Posterior cingulate gyrus (tissue), 11 donors: ENCODE results near the gene SPATA21.

ENCODE experiments used
- DNase-seq, 10 donors: peaks; one replicate each; pipeline versions ENCODE4 v3.0.0 to v3.0.0-alpha.2; 2020 to 2021; ENCODE audit warnings: mixed read lengths in 3 of 10
- intact Hi-C: fragments of 100-400 bp; cut with DNase I; formaldehyde crosslinking; loops from one replicate; pipeline ENCODE4 v1.15.1; 2023

Gene SPATA21

DNA sequence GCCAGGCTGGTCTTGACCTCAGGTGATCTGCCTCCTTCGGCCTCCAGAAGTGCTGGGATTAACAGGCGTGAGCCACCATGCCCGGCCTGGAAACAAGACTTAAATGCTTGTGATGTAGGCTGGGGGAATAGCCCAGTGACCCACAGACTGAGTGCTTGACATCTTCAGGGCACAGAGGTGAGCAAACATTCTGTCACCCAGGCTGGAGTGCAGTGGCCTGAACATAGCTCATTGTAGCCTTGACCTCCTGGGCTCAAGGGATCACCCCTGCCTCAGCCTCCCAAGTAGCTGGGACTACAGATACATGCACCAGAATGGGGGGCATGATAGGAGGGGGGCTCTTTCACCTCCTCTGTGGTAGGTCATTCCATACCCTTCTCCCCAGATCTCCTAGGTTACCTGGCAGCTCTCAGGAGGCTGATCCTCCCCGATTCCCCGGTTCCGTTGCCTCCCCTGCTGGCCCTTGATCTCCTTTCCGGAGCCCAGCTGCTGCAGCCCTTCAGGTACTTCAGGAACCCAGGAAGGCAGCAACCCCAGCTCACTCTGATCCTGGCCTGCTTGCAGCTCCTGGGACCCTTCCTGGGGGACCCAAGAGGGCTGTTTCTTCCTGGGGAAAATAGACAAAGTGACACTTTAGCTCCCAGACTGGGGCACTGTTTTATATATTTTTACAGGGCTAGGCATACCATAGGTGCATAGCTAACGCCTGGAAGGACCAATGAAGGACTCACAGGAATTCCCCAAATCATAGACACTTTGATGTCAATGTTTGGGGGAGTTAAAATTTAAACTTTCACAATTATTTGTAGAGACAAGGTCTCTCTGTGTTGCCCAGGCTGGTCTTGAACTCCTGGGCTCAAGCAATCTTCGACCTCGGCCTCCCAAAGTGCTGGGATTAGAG is 11.8 kb downstream of the SPATA21 start:
- DNase-seq = no peak
- intact Hi-C loops = no loop called here

DNA sequence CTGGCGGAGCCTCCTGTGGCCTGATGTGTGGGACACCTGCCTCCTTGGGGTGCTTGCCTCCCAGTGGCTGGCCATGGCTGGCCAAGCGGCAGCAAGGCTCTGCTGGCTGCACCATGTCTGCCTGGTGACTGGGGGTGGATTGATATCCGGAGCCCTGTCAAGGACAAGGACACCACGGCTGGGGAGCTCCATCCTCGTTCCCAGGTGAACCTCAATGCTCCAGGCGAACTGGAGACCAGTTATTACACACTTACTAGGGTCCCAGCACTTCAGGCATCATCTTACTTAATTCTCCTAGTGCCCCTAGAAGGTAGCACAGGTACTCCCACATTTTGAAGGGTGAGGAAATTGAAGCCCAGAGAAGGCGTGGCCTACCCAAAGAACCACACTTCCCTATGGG is 15.2 kb downstream of the SPATA21 start:
- intact Hi-C loops = no loop called here

GRCh38 chr1:16421201-16421600 is 16.0 kb downstream of the SPATA21 start:
- intact Hi-C loops = no loop called here
- DNase-seq = no peak

More for the DNA sequence above, 15.2 kb downstream of the SPATA21 start:
- no peak for DNase-seq

- no peak for DNase-seq
- intact Hi-C loops = no loop called here
These were observed 16.7 kb downstream of the SPATA21 start for GRCh38 chr1:16420424-16421118.

DNA sequence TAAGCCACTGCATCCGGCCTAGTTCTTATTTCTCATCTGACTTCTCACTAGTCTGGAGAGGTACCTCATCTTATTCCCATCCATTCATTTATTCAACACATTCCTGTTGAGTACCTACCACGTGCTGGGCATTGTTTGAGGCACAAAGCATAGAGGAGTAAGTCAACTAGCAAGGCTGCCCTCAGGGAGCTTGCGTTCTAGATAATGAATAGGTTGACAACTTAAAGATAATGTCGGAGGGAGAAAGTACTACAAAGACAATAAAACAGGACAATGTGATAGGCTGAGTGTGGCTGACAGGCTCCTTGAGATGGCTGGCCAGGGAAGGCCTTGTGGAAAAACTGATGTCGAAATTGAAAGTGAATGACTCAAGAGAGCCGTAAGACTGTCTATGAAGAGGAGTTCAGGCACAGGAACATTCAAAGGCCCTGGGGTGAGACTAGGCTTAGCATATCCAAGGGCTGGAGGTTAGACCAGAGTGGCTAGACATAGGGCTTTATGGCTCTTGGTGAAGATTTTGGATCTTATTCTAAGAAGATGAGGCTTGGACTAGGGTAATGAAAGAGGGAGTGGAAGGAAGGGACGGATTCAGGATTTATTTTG is 18.3 kb downstream of the SPATA21 start:
- DNase-seq = no peak
- intact Hi-C loops = no loop called here

DNA sequence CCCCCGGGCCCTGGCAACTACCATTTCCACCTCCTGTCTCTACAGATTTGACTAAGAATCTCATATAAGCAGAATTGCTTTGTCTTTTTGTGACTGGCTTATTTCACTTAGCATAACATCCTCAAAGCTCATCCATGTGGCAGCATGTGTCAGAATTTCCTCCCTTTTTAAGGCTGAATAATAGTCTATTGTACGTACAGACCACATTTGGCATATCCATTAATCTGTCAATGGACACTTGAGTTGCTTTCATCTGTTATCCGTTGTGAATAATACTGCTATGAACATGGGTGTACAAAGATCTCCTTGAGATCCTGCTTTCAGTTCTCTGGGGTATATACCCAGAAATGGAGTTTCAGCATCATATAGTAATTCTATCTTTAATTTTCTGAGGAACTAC is 24.0 kb downstream of the SPATA21 start:
- DNase-seq = no peak
- intact Hi-C loops = no loop called here

GRCh38 chr1:16410803-16411202 is 26.4 kb downstream of the SPATA21 start:
- intact Hi-C loops = no loop called here
- no peak for DNase-seq

GRCh38 chr1:16409536-16410152 is 27.6 kb downstream of the SPATA21 start:
- intact Hi-C loops = no loop called here
- DNase-seq = no peak

DNA sequence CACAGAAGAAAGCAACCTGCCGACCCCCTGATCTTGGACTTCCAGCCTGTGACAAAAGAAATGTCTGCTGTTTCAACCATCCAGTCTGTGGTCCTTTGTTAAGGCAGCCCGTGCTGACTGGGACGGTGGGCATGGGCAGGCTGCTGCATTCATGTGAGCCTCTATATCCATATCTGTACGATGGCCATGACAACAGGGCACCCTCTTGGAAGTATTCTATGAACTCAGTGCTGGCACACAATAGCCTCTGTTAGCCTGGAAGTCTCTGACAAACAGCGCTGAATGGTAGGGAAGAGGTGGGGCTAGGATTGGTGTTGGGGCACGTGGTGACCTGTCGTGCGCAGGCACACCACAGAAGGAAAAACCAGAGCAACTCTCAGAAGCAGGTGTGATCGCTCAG is 30.4 kb downstream of the SPATA21 start:
- no peak for DNase-seq
- intact Hi-C loops = no loop called here

DNA sequence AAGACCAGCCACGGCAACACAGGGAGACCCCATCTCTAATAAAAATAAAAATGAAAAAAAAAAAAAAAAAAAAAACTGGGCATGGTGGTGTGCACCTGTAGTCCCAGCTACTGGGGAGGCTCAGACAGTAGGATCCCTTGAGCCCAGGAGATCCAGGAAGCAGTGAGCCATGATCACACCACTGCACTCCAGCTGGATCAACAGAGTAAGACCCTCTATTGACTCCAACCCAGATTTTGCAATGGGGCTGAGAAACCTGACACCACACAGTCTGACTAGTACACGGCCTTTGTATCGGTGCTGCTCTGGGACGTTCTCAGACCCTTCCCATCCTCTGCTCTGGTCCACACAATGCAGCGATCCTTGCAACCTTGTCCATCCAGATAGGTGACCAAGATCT is 31.8 kb downstream of the SPATA21 start:
- no peak for DNase-seq
- intact Hi-C loops = no loop called here

GRCh38 chr1:16402742-16403141 is 34.5 kb downstream of the SPATA21 start:
- intact Hi-C loops = no loop called here
- DNase-seq = no peak

DNA sequence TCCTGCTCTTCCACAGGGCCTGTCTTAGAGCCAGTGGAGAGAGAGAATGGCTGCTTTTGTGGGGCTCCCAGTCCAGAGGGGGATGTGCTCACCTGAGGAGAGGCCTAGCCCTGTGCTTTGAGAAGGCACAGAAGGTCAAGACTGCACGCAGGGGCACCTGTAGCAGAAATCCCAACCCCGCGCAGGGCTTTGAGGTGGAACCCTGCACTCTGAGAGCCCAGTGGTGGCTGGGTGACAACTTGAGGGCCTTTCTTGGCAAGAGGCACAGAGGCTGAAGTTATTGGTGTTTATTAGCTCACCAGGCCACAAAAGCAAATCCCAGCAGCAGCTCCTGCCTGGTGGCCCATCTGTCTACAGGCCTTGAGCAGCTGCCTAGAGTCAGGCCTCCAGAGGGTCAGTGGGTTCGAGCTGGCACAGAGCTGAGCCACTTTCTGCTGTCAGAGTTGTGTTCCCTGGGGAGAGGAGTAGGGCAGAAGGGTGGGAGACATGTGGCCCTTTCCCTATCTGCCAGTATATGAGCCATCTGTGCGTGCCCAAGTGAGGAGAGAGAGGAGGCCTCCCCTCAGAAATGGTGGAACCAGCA is 38.8 kb downstream of the SPATA21 start:
- intact Hi-C loops = no loop called here
- DNase-seq = no peak

DNA sequence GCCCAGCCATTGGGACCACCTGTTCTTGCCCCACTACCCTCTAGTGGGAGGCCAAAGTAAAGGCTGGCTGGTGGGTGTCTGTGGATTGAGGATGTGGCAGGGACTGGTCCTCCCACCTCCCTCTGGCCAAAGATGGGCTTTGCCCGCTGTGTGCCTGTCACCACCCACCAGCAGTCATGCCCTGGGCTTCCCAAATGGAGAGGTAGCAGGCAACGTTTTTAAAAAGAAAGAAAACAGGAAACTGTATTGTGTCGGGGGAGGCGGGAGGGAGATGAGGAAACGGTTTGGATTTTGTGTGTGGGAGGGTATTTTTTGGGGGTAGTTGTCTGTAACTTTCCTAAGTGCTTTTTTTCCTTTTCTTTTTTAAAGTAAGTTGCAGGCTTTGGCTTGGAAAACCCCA is 40.1 kb downstream of the SPATA21 start:
- no peak for DNase-seq
- intact Hi-C loops = no loop called here

GRCh38 chr1:16396591-16396990 is 40.6 kb downstream of the SPATA21 start:
- peak in 6 of 10 donors; percentile 15 to 88 (median 52) for DNase-seq

DNA sequence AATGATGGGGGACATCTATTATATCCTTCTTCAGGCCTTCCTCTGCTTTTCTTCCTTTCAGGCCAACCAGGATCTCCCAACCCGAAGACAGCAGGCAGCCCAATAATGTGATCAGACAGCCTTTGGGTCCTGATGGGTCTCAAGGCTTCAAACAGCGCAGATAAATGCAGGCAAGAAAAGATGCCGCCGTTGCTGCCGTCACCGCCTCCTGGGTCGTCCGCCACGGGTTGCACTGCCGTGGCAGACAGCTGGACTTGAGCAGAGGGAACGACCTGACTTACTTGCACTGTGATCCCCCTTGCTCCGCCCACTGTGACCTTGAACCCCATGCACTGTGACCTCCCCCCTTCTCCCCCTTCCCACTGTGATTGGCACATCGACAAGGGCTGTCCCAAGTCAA is 42.2 kb downstream of the SPATA21 start:
- intact Hi-C loops = no loop called here
- DNase-seq = no peak

More at GRCh38 chr1:16396591-16396990, 40.6 kb downstream of the SPATA21 start:
- intact Hi-C loops = no loop called here

DNA sequence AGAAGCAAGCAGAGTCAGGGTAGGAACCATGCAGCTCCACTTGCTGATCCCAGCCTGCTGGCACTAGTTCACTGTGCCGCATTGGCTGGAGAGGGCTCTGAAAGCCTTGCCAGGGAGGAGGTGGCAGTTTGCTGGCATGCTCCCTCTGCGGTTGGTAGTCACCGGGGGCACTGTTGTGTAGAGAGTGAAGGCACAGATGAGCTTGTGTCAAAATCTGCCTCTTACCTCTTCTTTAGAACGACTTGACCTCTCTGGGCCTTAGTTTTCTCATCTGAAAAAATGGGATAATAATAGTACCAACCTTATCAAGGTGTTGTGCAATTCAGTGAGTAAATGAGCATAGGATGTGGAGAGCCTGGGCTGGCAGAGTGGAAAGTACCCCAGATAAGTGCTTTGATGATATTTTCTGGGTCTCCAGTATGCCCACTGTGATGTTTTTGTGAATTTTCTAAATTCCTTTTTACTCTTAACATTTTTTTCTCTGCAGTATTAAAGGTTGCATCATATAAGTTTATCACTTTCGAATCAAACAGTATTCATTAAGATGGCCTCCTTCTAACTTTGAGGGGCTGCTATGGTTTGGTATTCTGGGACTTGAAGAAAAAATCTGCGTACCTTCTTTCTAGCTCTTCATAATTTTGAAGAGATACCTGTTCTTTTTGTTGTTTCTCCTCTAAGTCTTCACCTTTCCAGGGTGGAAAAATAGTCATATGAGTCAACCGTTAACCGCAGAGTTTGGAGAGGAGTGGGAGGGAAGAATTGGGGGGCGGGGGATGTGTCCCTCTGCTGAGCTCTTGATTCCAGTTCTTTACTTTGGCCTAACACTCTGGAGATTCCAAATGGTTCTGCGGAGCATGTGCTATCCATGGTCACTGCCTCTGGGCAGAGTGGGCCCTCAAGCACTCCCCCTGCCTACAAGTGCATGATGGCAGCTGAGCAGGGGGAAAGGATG is 43.4 kb downstream of the SPATA21 start:
- DNase-seq = peak in 9 of 10 donors; percentile 22 to 89 (median 49)
- intact Hi-C loops = no loop called here

GRCh38 chr1:16392740-16393569 is 44.3 kb downstream of the SPATA21 start:
- intact Hi-C loops = no loop called here
- DNase-seq = peak in 1 of 10 donors; percentile 15

DNA sequence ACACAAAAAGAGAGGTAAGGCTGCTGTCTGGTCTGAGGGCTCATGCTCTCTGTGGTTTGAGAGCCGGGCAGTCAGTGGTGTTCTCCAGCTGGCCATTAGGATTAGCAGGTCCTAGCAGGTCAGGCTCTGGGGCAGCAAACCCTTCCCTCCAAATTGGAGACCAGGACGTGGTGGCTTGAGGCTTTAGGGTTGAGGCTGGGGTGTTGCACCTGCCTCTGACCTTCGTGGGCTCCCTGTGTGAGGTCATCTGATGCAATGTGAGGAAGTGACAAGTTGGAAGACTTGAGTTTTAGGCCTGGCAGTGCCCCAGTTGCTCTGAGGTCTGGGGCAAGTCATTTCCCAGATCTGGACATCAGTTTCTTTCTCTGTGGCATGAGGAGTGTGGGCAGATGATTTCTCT is 45.8 kb downstream of the SPATA21 start:
- intact Hi-C loops = no loop called here
- DNase-seq = no peak
